Measurements from ENCODE around the gene PPP2R5A. TPM values are rescaled to one million over a fixed set of nuclear protein-coding genes. Genes with fewer than 3 reads are reported as not detected.
"Not testable (repeated sequence)": the region's sequence is repeated elsewhere in the genome, so short reads cannot be mapped to it uniquely, and the experiment has no call there.

Gene PPP2R5A
- total RNA-seq, 1 donor from 2014 or later: 10.7 TPM

GRCh38 chr1:212377644-212378043 lies 92.4 kb downstream of the PPP2R5A start:
- H3K36me3 Mint-ChIP-seq: peaks cover 50% of the 10 kb centered on the region
- TF ChIP-seq CTCF (IDR thresholded peaks at IDR 0.05; ENCODE audit: unreplicated experiment): no peak
- H3K27ac Mint-ChIP-seq: no peak overlapping the region
- no peak overlapping the region for H3K4me3 Mint-ChIP-seq
- peaks cover 14% of the 10 kb centered on the region for H3K9me3 Mint-ChIP-seq
- no peaks in the 10 kb centered on the region for H3K27me3 Mint-ChIP-seq (ENCODE audit: low read depth)
- H3K4me1 Mint-ChIP-seq: no peaks in the 10 kb centered on the region
- DNase-seq (ENCODE audit: low spot score in 2 of 2, unreplicated experiment in 2 of 2): no peak

DNA sequence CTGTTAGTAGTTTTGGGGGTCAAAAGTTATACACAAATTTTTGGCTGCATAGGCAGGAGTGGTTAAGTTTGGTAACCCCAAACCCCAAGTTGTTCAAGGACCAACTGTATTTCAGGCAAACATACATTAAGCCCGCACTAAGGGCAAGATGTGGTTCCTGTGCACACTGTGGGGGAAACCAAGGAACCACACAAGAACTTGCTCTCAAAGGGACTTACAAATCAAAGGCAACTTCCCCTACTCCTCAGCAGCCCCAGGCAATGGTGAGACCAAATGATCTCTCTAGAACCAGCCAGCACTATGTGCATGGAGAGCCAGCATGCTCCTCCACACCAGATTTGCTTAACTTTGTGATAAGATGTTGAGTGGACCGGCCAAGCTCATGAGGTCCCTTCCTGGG lies 94.2 kb downstream of the PPP2R5A start:
- Mint-ChIP-seq H3K27ac (no peak overlapping the region), H3K36me3 (peaks cover 39% of the 10 kb centered on the region), H3K9me3 (no peaks in the 10 kb centered on the region), H3K4me3 (no peak overlapping the region), H3K27me3 (ENCODE audit: low read depth) (no peaks in the 10 kb centered on the region), H3K4me1 (no peaks in the 10 kb centered on the region)
- DNase-seq (ENCODE audit: low spot score in 2 of 2, unreplicated experiment in 2 of 2): no peak
- no peak for TF ChIP-seq CTCF (IDR thresholded peaks at IDR 0.05; ENCODE audit: unreplicated experiment)

GRCh38 chr1:212381397-212382035 lies 96.3 kb downstream of the PPP2R5A start:
- H3K27ac Mint-ChIP-seq: no peak overlapping the region
- TF ChIP-seq CTCF (IDR thresholded peaks at IDR 0.05; ENCODE audit: unreplicated experiment): no peak
- H3K36me3 Mint-ChIP-seq: peaks cover 38% of the 10 kb centered on the region
- H3K4me1 Mint-ChIP-seq: no peaks in the 10 kb centered on the region
- no peaks in the 10 kb centered on the region for H3K9me3 Mint-ChIP-seq
- no peak for DNase-seq (ENCODE audit: low spot score in 2 of 2, unreplicated experiment in 2 of 2)
- H3K27me3 Mint-ChIP-seq (ENCODE audit: low read depth): no peaks in the 10 kb centered on the region
- H3K4me3 Mint-ChIP-seq: no peak overlapping the region

GRCh38 chr1:212386029-212386428 lies 100.8 kb downstream of the PPP2R5A start:
- Mint-ChIP-seq H3K36me3 (peaks cover 46% of the 10 kb centered on the region), H3K4me3 (no peak overlapping the region), H3K9me3 (peaks cover 13% of the 10 kb centered on the region), H3K27ac (no peak overlapping the region), H3K4me1 (no peaks in the 10 kb centered on the region), H3K27me3 (ENCODE audit: low read depth) (no peaks in the 10 kb centered on the region)
- no peak for TF ChIP-seq CTCF (IDR thresholded peaks at IDR 0.05; ENCODE audit: unreplicated experiment)
- no peak for DNase-seq (ENCODE audit: low spot score in 2 of 2, unreplicated experiment in 2 of 2)

GRCh38 chr1:212388985-212389716 lies 103.9 kb downstream of the PPP2R5A start:
- H3K4me3 Mint-ChIP-seq: no peak overlapping the region

GRCh38 chr1:212395678-212396437 lies 110.6 kb downstream of the PPP2R5A start:
- peaks cover 41% of the 10 kb centered on the region for H3K9me3 Mint-ChIP-seq
- not testable (repeated sequence) for H3K4me1 Mint-ChIP-seq; H3K27ac Mint-ChIP-seq; DNase-seq (ENCODE audit: low spot score in 2 of 2, unreplicated experiment in 2 of 2); H3K27me3 Mint-ChIP-seq (ENCODE audit: low read depth); H3K4me3 Mint-ChIP-seq
- H3K36me3 Mint-ChIP-seq: peaks cover 66% of the 10 kb centered on the region

More at GRCh38 chr1:212388985-212389716, 103.9 kb downstream of the PPP2R5A start:
- Mint-ChIP-seq H3K36me3 (peaks cover 61% of the 10 kb centered on the region), H3K4me1 (no peaks in the 10 kb centered on the region), H3K9me3 (peaks cover 28% of the 10 kb centered on the region), H3K27me3 (ENCODE audit: low read depth) (no peaks in the 10 kb centered on the region), H3K27ac (no peak overlapping the region)
- TF ChIP-seq CTCF (IDR thresholded peaks at IDR 0.05; ENCODE audit: unreplicated experiment): no peak
- no peak for DNase-seq (ENCODE audit: low spot score in 2 of 2, unreplicated experiment in 2 of 2)
